GM19238 (cell line): Measurements from ENCODE around the gene KRT74.

Experiments used
- DNase-seq: peaks from one replicate; pipeline ENCODE4 v3.0.0; 2011; ENCODE audit warnings: low spot score; ENCODE audit not compliant: insufficient read length

Gene KRT74

GRCh38 chr12:52539083-52539820, 34.4 kb downstream of the KRT74 start:
- DNase-seq, result no peak

- DNase-seq, result no peak
Observed at GRCh38 chr12:52537101-52537500, 36.5 kb downstream of the KRT74 start.

GRCh38 chr12:52535574-52535973, 38.1 kb downstream of the KRT74 start:
- no peak for DNase-seq

- DNase-seq, result no peak
Observed at GRCh38 chr12:52534482-52534881, 39.2 kb downstream of the KRT74 start.

- DNase-seq, result no peak
Observed at GRCh38 chr12:52533686-52534470, 39.8 kb downstream of the KRT74 start.

- no peak for DNase-seq
Observed at GRCh38 chr12:52532636-52533035, 41.0 kb downstream of the KRT74 start.

- no peak for DNase-seq
Observed at GRCh38 chr12:52531566-52532300, 41.9 kb downstream of the KRT74 start.

- DNase-seq, result no peak
Observed at GRCh38 chr12:52530905-52531304, 42.7 kb downstream of the KRT74 start.

GRCh38 chr12:52530366-52530765, 43.3 kb downstream of the KRT74 start:
- DNase-seq, result no peak

GRCh38 chr12:52529846-52530245, 43.8 kb downstream of the KRT74 start:
- no peak for DNase-seq

- no peak for DNase-seq
Observed at GRCh38 chr12:52529417-52529816, 44.2 kb downstream of the KRT74 start.

- no peak for DNase-seq
Observed at GRCh38 chr12:52528641-52529143, 45.0 kb downstream of the KRT74 start.

GRCh38 chr12:52527121-52527800, 46.4 kb downstream of the KRT74 start:
- DNase-seq, result no peak

- DNase-seq, result no peak
Observed at GRCh38 chr12:52526511-52526951, 47.1 kb downstream of the KRT74 start.

- no peak for DNase-seq
Observed at GRCh38 chr12:52525661-52526499, 47.8 kb downstream of the KRT74 start.

- DNase-seq, result no peak
Observed at GRCh38 chr12:52524898-52525591, 48.6 kb downstream of the KRT74 start.

GRCh38 chr12:52524241-52524897, 49.3 kb downstream of the KRT74 start:
- no peak for DNase-seq

GRCh38 chr12:52523824-52524223, 49.8 kb downstream of the KRT74 start:
- no peak for DNase-seq

- no peak for DNase-seq
Observed at GRCh38 chr12:52522346-52523011, 51.2 kb downstream of the KRT74 start.
